HG02588 (cell line): Measurements from ENCODE around the gene CRTC2.

Experiments
- ATAC-seq: cut with Tn5 transposase; IDR thresholded peaks from one replicate; pipeline ENCODE4 v1.9.1; 2021; ENCODE audit warnings: mild to moderate bottlenecking, moderate library complexity; ENCODE audit not compliant: unreplicated experiment

CRTC2 gene

GRCh38 chr1:153946622-153947241, 11.7 kb downstream of the CRTC2 start, which contains the start of gene DENND4B:
Gene DENND4B, minus strand, starts transcription at chr1:153946718. Its CDS starts 2,344 bp downstream, at chr1:153944374.
- ATAC-seq = peak; percentile 68

- peak; percentile 61 for ATAC-seq
These were observed 12.4 kb downstream of the CRTC2 start for GRCh38 chr1:153945795-153946621.

- ATAC-seq = no peak
These were observed 13.1 kb downstream of the CRTC2 start for GRCh38 chr1:153945131-153945794.

- no peak for ATAC-seq
These were observed 13.6 kb downstream of the CRTC2 start for GRCh38 chr1:153944827-153945117.

GRCh38 chr1:153944005-153944826, 14.2 kb downstream of the CRTC2 start:
- ATAC-seq = no peak

GRCh38 chr1:153942766-153943549, 15.5 kb downstream of the CRTC2 start:
- ATAC-seq = no peak

GRCh38 chr1:153941826-153942725, 16.3 kb downstream of the CRTC2 start:
- no peak for ATAC-seq

- ATAC-seq = no peak
These were observed 17.7 kb downstream of the CRTC2 start for GRCh38 chr1:153940756-153941155.

- no peak for ATAC-seq
These were observed 18.9 kb downstream of the CRTC2 start for GRCh38 chr1:153939476-153939875.

GRCh38 chr1:153938996-153939395, 19.4 kb downstream of the CRTC2 start:
- ATAC-seq = no peak

- no peak for ATAC-seq
These were observed 21.1 kb downstream of the CRTC2 start for GRCh38 chr1:153937331-153937730.

GRCh38 chr1:153936011-153936802, 22.2 kb downstream of the CRTC2 start:
- ATAC-seq = no peak

GRCh38 chr1:153934746-153935145, 23.7 kb downstream of the CRTC2 start:
- ATAC-seq = no peak

- ATAC-seq = no peak
These were observed 24.5 kb downstream of the CRTC2 start for GRCh38 chr1:153933955-153934354.

- no peak for ATAC-seq
These were observed 25.0 kb downstream of the CRTC2 start for GRCh38 chr1:153933430-153933829.

GRCh38 chr1:153932156-153933131, 26.0 kb downstream of the CRTC2 start:
- ATAC-seq = no peak
